ENCODE data around the gene BCDIN3D. TPM values are rescaled to one million over a fixed set of nuclear protein-coding genes. Genes with fewer than 3 reads are reported as not detected.

BCDIN3D gene
- total and polyA plus RNA-seq, 11 donors = 1.6 to 3.9 (median 2.3) TPM

- Histone ChIP-seq H3K9me3 (no peaks in the 10 kb centered on the region), H3K27me3 (no peaks in the 10 kb centered on the region), H3K4me3 (no peak overlapping the region), H3K36me3 (peaks cover 2 to 38% (median 28%) of the 10 kb centered on the region in 9 donors), H3K4me1 (peaks cover 0 to 61% (median 45%) of the 10 kb centered on the region in 12 donors), H3K27ac (peak overlapping the region in 11 of 12 donors; percentile 2 to 93 (median 80))
- DNase-seq = no peak
- ATAC-seq = no peak
- 75 to 90% (median 78%) methylated on average over 11 to 12 of the region's 12 CpGs for WGBS, 4 donors
- no peak for TF ChIP-seq CTCF (IDR thresholded peaks at IDR 0.05)
- TF ChIP-seq POLR2A (IDR thresholded peaks at IDR 0.05) = no peak
- intact Hi-C loops (cut with DNase I) = no loop called here
Measured at GRCh38 chr12:49807991-49808580, 34.8 kb downstream of the BCDIN3D start.

DNA sequence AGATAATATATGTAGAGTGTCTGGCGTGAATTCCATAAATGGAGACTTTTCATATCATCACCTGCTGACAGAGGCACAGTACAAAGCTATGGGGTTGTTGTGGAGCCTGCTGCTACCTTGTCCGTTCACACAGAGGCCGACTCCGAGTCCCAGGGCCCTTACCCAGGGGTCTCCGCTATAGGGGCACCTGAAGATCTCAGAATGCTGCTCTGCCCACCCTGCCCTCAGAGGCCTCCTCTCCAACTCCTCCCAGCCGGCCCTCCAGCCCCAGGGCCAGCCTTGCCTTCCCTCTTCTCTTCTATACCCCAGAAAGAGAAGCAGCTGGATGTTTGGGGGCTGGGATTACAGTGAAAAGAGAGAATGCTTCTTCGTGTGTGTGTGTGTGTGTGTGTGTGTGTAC is 36.0 kb downstream of the BCDIN3D start:
- Histone ChIP-seq H3K36me3 (peaks cover 3 to 50% (median 40%) of the 10 kb centered on the region in 9 donors), H3K27me3 (no peaks in the 10 kb centered on the region), H3K27ac (peak overlapping the region in 5 of 12 donors; percentile 2 to 26 (median 10)), H3K9me3 (no peaks in the 10 kb centered on the region), H3K4me3 (no peak overlapping the region), H3K4me1 (peaks cover 0 to 61% (median 45%) of the 10 kb centered on the region in 12 donors)
- TF ChIP-seq CTCF (IDR thresholded peaks at IDR 0.05) (no peak), POLR2A (IDR thresholded peaks at IDR 0.05) (no peak)
- intact Hi-C loops (cut with DNase I) = no loop called here
- DNase-seq = no peak
- no peak for ATAC-seq
- 65 to 70% (median 70%) methylated on average over 7 of the region's 7 CpGs for WGBS, 4 donors

GRCh38 chr12:49806321-49806813 is 36.5 kb downstream of the BCDIN3D start:
- H3K4me1 ChIP-seq = peaks cover 0 to 60% (median 45%) of the 10 kb centered on the region in 12 donors
- intact Hi-C loops (cut with DNase I) = no loop called here
- H3K27ac ChIP-seq = peak overlapping the region in 5 of 12 donors; percentile 2 to 26 (median 10)
- 57 to 79% (median 68%) methylated on average over 7 of the region's 7 CpGs for WGBS, 4 donors
- DNase-seq (no peak), ATAC-seq (peak in 1 of 4 donors; percentile 8)
- no peaks in the 10 kb centered on the region for H3K9me3 ChIP-seq
- H3K36me3 ChIP-seq = peaks cover 3 to 55% (median 45%) of the 10 kb centered on the region in 9 donors
- no peaks in the 10 kb centered on the region for H3K27me3 ChIP-seq
- no peak for TF ChIP-seq POLR2A (IDR thresholded peaks at IDR 0.05)
- no peak for TF ChIP-seq CTCF (IDR thresholded peaks at IDR 0.05)
- H3K4me3 ChIP-seq = no peak overlapping the region

DNA sequence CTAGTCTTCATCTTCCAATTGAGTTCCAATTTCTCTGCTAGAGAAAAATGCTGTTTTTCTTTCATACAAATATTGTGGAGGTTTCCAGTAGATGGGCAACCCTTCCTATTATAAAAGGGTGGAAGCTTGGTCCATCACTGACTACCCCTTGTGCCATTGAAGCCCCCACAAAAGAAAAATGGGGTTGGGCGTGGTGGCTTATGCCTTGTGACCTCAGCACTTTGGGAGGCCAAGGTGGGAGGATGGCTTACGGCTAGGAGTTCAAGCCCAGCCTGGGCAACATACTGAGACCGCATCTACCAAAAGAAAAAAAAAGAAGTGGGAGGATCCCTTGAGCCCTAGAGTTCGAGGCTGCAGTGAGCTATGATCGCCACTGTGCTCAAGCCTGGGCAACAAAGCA is 37.5 kb downstream of the BCDIN3D start:
- 89 to 94% (median 92%) methylated on average over 5 of the region's 5 CpGs for WGBS, 4 donors
- TF ChIP-seq POLR2A (IDR thresholded peaks at IDR 0.05) = no peak
- no peak for TF ChIP-seq CTCF (IDR thresholded peaks at IDR 0.05)
- DNase-seq = no peak
- no peak for ATAC-seq
- Histone ChIP-seq H3K4me3 (no peak overlapping the region), H3K27me3 (no peaks in the 10 kb centered on the region), H3K9me3 (no peaks in the 10 kb centered on the region), H3K4me1 (peaks cover 0 to 59% (median 44%) of the 10 kb centered on the region in 12 donors), H3K27ac (no peak overlapping the region), H3K36me3 (peaks cover 3 to 65% (median 54%) of the 10 kb centered on the region in 9 donors)
- intact Hi-C loops (cut with DNase I) = no loop called here

All from heart left ventricle (tissue), 16 donors.